Prostate gland (tissue), 2 donors: ENCODE measurements around the gene ACOX3.

Source experiments
- POLR2AphosphoS5 ChIP-seq: sonication (generic); formaldehyde crosslinking; IDR thresholded peaks from one replicate; pipeline ENCODE4 v1.6.1; 2017; ENCODE audit warnings: antibody characterized with exemption
- TF ChIP-seq, protein P1 (sequence below), 4 experiments: fragments of 200-600 bp in 2 of 4; fragments of 450-650 bp in 2 of 4; sonication (generic) in 2 of 4; IDR thresholded peaks; 1 replicate in 3 of 4; 2 replicates in 1 of 4; pipeline ENCODE4 v1.5.1; 2016 to 2019; ENCODE audit warnings: antibody characterized with exemption in 4 of 4, mild to moderate bottlenecking in 2 of 4, moderate library complexity in 2 of 4

DNA sequence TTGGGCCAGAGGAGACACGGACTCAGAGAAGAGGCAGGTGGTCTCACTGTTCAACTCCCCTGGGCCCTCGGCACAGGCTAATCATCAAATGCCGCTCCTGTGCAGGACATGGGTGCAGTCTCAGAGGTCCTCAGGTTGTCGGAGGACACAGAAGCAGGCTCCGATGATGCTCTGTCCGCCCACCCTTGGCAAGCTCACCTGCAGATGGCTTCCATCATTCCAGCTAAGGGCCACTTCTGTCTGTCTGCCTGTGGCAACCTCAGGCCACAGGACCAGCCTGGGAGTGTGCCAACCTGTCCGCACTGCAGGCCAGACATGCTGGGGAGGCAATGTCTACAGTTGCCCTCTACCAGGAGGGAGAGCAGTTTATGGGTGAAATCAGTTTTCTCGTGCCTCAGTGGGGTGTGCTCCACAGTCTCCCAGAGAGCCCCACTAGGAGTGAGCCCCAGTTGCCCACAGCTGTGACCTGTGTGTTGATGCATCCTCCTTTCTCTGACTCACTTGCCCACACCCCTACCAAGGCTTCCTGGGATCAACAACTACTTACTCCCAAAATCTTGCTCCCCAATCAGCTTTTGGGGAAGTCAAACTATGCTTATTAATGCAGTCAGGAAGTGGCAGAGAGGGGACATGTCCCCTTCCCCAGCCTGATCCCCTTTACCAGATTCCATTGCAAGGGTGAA, 115.1 kb downstream of the ACOX3 start:
- TF ChIP-seq, protein P1, sequence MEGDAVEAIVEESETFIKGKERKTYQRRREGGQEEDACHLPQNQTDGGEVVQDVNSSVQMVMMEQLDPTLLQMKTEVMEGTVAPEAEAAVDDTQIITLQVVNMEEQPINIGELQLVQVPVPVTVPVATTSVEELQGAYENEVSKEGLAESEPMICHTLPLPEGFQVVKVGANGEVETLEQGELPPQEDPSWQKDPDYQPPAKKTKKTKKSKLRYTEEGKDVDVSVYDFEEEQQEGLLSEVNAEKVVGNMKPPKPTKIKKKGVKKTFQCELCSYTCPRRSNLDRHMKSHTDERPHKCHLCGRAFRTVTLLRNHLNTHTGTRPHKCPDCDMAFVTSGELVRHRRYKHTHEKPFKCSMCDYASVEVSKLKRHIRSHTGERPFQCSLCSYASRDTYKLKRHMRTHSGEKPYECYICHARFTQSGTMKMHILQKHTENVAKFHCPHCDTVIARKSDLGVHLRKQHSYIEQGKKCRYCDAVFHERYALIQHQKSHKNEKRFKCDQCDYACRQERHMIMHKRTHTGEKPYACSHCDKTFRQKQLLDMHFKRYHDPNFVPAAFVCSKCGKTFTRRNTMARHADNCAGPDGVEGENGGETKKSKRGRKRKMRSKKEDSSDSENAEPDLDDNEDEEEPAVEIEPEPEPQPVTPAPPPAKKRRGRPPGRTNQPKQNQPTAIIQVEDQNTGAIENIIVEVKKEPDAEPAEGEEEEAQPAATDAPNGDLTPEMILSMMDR (IDR thresholded peaks at IDR 0.05), result no peak
- TF ChIP-seq POLR2AphosphoS5, result no peak
